HG02970 (cell line): Measurements from ENCODE around the gene MRPS18A.

Experiments
- ATAC-seq: cut with Tn5 transposase; IDR thresholded peaks from one replicate; pipeline ENCODE4 v1.9.1; 2021; ENCODE audit warnings: mild to moderate bottlenecking, moderate library complexity, moderate number of reproducible peaks; ENCODE audit not compliant: unreplicated experiment, low FRiP score

The MRPS18A gene

GRCh38 chr6:43699564-43700186, 12.1 kb upstream of the MRPS18A start:
- ATAC-seq, result no peak

- ATAC-seq, result no peak
Measured at GRCh38 chr6:43698584-43699349, 11.2 kb upstream of the MRPS18A start.

GRCh38 chr6:43697421-43697820, 9.8 kb upstream of the MRPS18A start:
- no peak for ATAC-seq

GRCh38 chr6:43695967-43696291, 8.3 kb upstream of the MRPS18A start:
- no peak for ATAC-seq

GRCh38 chr6:43695215-43695966, 7.8 kb upstream of the MRPS18A start:
- no peak for ATAC-seq

- no peak for ATAC-seq
Measured at GRCh38 chr6:43689421-43689820, 1.8 kb upstream of the MRPS18A start.

- no peak for ATAC-seq
Measured at GRCh38 chr6:43687079-43687436, 533 bp downstream of the MRPS18A start.

- ATAC-seq, result no peak
Measured at GRCh38 chr6:43683708-43684455, 3.7 kb downstream of the MRPS18A start.

- ATAC-seq, result no peak
Measured at GRCh38 chr6:43682724-43683429, 4.7 kb downstream of the MRPS18A start.

- no peak for ATAC-seq
Measured at GRCh38 chr6:43681303-43681702, 6.3 kb downstream of the MRPS18A start.

- ATAC-seq, result no peak
Measured at GRCh38 chr6:43680308-43681200, 7.0 kb downstream of the MRPS18A start.

- ATAC-seq, result no peak
Measured at GRCh38 chr6:43679057-43679456, 8.5 kb downstream of the MRPS18A start.

GRCh38 chr6:43678341-43678740, 9.2 kb downstream of the MRPS18A start:
- ATAC-seq, result no peak

- no peak for ATAC-seq
Measured at GRCh38 chr6:43677759-43678158, 9.8 kb downstream of the MRPS18A start.

- no peak for ATAC-seq
Measured at GRCh38 chr6:43676962-43677606, 10.5 kb downstream of the MRPS18A start.

GRCh38 chr6:43674921-43675320, 12.7 kb downstream of the MRPS18A start:
- ATAC-seq, result no peak

- no peak for ATAC-seq
Measured at GRCh38 chr6:43674291-43674690, 13.3 kb downstream of the MRPS18A start.

GRCh38 chr6:43673444-43674084, 14.0 kb downstream of the MRPS18A start:
- no peak for ATAC-seq
